HG03460 (cell line): ENCODE measurements around the gene AGRN.
"Not testable (repeated sequence)": the region's sequence is repeated elsewhere in the genome, so short reads cannot be mapped to it uniquely, and the experiment has no call there.

Experiments
- ATAC-seq: cut with Tn5 transposase; IDR thresholded peaks from one replicate; pipeline ENCODE4 v1.9.1; 2021; ENCODE audit not compliant: unreplicated experiment

Gene AGRN

DNA sequence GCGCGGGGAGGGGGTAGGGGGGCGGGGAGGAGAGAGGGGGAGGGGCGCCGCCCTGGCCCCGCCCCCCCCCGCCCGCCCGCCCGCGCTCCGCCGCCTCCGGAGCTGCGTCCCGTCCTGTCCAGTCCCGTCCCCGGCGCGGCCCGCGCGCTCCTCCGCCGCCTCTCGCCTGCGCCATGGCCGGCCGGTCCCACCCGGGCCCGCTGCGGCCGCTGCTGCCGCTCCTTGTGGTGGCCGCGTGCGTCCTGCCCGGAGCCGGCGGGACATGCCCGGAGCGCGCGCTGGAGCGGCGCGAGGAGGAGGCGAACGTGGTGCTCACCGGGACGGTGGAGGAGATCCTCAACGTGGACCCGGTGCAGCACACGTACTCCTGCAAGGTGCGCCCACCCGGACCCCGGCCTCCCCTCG, at the start of gene AGRN:
TSS of gene AGRN (plus strand) at position 121 of the 405 bp plus-strand sequence. CDS start at position 174, 53 bp downstream.
- peak; percentile 22 for ATAC-seq

DNA sequence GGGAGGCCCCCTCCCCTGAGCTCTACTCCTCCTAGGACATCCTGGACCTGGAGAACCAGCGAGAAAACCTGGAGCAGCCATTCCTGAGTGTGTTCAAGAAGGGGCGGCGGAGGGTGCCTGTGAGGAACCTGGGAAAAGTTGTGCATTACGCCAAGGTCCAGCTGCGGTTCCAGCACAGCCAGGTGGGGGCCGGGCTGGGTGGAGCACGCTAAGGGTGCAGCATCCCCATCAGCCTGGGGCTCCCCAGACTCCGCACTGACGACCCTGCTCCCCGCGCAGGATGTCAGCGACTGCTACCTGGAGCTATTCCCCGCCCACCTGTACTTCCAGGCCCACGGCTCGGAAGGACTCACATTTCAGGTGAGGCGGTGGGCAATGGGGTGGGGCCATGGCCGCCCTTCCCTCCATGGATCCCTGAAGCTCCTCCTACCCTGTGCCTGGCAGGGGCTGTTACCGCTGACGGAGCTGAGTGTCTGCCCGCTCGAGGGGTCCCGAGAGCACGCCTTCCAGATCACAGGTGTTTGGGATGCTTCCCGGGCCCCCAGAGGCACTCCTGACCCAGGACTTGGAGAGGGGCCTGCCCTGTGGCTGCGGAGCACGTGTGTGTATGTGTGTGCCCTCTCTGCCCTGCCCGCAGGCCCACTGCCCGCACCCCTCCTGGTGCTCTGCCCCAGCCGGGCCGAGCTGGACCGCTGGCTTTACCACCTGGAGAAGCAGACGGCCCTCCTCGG, 49.5 kb upstream of the AGRN start:
- ATAC-seq: no peak

DNA sequence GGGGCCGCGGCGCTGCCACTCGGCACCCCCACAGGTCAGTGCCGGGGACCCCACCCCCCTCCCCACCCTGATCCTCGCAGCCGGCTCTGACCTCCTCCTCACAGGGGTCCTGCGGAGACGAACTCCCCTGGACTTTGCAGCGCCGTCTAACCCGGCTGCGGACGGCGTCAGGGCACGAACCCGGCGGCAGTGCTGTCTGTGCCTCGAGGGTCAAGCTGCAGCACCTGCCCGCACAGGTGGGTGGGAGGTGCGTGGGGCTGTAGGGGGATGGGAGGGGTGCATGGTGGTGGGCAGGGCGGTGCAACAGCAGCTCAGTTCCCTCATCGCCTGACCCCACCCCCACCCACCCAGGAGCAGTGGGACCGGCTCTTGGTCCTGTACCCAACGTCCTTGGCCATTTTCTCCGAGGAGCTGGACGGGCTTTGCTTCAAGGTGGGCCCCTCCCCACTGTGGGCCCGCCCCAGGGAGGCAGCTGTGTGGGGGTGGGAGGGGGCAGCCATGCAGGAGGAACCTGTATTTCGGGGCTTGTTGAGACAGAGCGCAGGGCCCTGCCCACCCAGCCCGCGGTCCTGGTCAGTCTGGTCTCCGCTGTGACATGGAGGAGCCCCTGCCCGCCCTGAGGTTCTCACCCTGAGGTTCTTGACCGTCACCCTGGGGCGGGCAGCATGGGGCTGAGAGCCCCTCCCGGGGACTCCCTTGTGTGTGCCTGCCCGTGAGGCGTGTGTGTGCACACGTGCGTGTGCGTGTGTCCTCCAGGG, 48.8 kb upstream of the AGRN start:
- no peak for ATAC-seq

DNA sequence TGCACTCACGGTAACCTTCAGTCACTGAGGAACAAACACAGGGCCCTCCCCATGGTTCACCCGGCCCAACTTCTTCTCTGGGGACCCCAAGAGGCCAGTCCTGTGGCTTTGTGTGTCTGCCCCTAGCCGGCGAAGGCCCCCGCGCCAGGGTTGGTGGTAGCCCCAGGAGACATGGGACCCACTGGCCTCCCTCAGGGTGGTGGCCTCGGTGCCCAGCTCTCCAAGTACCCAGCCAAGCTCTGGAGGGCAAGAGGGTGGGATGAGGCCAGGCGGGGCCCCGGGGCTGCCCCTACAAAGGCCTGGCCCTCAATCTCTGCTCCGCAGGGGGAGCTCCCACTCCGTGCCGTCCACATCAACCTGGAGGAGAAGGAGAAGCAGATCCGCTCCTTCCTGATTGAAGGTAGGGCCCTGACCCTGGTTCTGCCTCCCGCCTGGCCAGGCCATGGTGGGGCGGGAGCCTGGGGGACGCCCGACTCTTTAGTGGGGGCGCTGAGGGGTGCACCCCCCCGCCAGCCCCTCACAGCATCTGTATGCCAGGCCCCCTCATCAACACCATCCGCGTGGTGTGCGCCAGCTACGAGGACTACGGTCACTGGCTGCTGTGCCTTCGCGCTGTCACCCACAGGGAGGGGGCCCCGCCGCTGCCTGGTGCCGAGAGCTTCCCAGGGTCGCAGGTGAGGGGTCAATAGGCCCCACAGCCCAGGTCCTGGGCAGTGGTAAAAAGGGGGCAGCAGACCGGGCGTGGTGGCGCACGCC, 48.0 kb upstream of the AGRN start:
- no peak for ATAC-seq

DNA sequence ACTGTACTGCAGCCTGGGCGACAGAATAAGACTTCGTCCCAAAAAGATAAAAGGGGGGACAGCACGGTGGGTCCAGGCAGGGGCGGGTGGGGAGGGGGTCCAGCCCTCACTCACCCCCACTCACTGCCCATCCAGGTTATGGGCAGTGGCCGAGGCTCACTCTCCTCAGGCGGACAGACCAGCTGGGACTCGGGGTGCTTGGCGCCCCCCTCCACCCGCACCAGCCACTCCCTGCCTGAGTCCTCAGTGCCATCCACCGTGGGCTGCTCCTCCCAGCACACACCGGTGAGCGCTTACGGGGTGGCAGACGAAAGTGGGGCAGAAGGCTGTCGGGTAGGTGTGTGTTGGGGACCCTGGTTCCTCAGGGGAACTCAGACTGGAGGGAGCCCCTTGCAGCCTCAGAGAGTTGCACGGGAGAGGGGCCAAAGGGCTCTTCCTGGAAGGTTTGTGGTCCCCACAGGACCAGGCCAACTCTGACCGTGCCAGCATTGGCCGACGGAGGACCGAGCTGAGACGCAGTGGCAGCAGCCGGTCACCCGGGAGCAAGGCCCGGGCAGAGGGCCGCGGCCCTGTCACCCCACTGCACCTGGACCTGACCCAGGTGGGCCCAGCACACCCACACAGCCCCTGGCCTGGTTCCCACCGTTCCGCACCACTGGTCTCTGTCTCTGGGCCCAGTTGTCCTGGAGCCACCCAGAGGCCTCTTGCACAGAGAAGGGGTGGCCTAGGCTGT, 47.0 kb upstream of the AGRN start:
- no peak for ATAC-seq

DNA sequence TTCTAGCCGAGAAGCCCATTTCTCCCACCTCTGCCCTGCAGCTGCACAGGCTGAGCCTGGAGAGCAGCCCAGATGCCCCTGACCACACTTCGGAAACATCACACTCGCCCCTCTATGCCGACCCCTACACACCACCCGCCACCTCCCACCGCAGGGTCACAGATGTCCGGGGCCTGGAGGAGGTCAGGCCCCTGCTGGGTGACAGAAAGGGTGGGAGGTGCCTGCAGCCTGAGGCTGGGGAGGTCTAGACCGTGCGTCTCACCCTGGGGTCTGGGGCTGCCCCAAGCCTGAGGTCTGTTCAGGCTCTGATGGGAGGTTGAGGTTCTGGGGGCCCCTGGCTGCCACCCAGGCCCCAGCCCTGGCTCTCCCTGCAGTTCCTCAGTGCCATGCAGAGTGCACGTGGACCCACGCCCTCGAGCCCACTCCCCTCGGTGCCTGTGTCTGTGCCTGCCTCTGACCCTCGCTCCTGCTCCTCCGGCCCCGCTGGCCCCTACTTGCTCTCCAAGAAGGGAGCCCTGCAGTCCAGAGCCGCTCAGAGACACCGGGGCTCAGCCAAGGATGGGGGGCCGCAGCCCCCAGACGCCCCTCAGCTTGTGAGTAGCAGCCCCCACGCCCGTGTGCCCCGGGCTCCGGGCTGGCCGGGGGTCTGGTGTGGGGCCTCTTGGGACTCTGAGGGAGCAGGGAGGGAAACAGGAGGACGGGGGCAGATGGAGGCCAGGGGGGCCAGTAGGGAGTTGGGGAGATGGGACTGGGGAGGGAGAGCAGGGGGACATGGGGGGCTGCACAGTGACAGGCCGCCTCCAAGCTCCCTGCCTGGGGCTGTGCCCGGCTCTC, 46.2 kb upstream of the AGRN start:
- ATAC-seq: no peak

DNA sequence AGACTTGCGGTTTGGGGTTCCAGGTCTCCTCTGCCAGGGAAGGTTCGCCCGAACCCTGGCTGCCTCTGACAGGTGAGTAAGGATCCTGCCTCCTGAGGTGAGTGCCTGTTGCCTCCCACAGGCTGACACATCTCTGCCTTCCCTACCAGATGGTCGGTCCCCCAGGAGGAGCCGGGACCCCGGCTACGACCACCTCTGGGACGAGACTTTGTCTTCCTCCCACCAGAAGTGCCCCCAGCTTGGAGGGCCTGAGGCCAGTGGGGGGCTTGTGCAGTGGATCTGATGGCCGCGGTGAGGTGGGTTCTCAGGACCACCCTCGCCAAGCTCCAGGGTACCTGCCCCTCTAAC, 45.7 kb upstream of the AGRN start:
- ATAC-seq: no peak

DNA sequence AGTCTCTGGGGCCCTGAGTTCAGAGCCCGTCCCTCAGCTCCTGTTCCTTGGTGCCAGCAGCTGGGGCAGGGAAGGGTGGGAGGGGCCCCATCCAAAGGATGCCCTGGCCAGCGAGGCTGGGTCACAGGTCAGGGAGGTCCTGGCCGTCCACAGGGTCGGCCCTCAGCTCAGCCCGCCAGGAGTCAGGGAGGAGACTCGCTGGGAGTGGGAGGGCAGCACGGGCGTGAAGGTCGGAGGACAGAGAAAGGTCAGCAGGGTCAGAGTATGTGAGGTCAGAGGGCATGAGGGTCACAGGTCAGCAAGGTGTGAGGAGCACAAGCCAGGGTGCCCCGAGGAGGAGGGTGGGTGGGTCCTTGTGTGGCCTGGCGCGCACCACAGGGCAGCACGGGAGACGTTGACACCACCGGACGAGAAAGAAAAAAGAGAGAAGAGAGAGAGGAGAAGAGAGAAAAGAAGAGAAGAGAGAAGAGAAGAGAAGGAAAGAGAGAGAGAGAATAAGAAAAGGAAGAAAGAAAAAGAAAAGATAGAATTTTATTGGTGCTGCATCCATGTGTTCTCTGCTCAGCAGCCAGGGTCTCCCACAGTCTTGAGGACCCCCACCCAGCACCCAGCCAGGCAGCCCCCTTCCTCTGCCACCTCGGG, 45.1 kb upstream of the AGRN start:
- no peak for ATAC-seq

DNA sequence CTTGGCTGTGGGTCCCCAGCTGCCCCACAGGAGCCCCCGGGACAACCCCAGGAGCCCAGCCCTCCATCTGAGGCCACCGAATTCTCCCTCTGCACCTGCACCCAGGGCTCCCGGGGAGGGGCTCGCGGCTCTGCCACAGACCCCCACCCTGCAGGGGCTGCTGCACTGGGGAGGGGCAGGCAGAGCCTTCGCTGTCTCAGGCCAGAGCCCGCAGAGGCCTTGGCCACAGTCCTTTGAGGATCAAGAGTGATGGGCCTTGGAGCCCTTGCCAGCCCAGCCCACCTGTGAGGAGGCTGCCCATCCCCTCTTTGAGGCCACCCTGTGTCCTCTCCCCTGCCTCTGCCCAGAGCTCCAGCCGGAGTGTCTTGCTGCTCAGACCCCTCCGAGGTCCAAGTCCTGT, 44.6 kb upstream of the AGRN start:
- ATAC-seq: no peak

DNA sequence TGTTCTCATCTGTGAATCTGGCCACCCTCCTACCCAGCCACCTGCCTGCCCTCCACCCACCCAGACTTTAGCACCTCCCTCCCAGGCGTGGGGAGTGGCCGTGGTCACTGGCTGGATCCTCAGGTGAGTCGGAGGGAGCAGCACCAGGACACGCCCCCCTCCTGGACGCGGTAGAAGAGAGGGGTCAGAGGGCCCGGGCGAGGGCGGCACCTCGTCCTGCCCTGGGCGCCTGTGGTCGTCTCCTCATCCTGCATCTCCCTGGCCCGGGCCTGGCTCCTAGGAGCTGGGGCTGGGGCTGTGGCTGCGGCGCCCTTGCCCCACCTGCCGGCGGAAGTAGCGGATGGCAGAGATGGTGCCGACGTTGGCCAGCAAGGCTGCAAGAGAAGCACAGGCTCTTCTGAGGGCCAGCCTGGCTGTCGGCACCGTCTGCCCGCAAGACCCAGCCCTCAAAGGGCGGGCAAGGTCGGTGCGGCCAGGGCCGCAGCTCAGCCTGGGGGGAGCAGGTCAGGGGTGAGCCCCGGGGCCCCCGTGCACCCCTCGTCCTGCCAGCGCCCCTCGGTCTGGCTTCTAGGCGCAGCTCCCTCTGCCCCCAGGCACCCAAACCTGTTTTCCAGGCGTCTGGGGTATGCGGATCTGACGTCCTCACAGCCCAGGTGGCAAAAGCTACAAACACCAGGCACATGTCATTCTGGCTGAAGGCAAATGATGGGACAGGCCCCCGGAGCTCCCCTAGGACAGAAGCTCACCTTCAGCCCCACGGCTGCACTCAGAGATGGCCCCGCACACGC, 43.8 kb upstream of the AGRN start:
- no peak for ATAC-seq

DNA sequence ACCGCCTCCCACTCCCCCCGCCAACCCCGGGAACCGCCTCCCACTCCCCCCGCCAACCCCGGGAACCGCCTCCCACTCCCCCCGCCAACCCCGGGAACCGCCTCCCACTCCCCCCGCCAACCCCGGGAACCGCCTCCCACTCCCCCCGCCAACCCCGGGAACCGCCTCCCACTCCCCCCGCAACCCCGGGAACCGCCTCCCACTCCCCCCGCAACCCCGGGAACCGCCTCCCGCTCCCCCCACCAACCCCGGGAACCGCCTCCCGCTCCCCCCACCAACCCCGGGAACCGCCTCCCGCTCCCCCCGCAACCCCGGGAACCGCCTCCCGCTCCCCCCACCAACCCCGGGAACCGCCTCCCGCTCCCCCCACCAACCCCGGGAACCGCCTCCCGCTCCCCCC, 43.1 kb upstream of the AGRN start:
- not testable (repeated sequence) for ATAC-seq

DNA sequence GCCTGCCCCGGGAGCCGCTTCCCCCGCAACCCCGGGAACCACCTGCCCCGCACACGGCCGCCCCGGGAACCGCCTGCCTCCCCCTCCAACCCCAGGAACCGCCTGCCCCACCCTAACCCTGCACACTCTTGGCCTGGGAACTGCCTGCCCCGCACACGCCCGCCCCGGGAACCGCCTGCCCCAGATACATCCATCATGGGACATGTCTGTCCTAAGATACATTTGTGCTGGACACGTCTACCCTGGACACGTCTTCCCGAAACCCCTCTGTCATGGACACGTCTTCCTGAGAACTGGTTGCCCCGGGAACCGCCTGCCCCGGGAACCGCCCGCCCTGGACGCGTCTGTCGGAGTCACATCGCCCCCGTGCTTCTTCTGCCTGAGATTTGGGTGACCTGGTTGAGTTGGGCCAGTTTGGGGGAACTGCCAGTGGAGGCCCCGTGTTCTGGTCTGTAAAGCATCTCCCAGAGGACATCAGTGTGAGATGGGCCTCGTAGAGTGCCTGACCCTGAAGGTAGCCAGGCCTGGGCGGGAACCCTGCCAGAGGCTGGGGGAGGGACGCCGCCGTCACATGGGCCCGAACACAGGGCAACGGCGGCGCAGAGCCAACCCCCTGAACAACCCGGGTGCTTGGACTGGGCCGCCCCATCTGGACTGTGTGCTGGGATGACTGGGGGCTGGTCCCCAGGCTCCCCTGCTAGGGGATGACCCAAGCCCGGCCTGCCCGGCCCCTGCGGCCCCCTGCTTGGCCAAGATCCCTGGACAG, 41.7 kb upstream of the AGRN start:
- no peak for ATAC-seq

DNA sequence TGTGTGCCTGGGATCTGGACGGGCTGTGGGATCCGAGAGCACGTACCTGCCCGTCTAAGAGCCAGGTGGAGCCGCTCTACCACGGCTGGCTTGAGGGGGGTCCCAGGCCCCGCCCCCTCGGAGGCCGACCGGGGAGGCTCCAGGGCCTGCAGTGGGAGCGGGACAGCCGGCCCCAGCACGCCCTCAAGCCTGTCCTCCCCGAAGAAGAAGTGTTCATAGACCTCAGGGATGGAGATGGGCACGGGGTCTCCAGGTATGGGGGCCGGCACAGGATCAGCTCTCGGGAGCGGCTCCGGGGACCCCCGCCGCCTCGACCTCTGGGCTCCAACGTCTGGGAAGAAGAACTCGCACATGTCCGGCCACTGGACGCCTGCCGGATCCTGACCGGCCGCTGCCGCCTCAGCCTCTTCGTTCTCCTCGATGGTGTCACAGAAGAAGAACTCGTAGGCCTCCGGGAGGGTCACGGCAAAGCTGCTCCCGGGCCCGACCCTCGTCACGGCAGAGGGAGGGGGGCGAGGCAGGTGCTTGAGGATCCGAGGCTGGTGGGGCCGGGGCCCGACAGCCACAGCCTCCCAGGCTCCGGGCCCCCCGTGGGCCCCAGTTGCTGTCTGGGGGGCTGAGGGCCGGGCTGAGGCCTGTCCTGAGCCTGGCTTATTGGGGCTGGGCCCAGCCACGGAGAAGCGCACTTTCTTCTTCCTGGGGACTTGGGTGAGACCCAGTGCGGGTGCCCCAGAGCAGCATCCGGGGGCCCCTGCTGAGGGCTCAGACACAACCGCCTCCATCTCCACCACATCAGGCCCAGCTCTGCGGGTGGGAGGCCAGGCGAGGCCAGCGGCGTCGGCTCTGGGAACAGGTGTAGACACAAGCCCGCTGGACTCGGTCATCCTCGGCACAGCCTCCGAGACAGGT, 40.8 kb upstream of the AGRN start:
- no peak for ATAC-seq

DNA sequence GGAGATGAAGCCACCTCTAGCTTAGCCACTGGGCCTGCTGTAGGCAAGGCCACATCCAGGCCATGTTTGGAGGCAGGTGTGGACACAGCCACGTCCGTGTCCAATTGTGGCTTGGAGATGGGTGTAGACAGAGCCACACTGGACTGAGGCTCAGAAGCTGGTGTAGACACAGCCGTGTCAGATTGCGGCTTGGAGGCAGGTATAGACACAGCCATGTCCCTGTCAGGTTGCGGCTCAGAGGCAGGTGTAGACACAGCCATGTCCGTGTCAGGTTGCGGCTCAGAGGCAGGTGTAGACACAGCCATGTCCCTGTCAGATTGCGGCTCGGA, 40.2 kb upstream of the AGRN start:
- ATAC-seq: no peak

DNA sequence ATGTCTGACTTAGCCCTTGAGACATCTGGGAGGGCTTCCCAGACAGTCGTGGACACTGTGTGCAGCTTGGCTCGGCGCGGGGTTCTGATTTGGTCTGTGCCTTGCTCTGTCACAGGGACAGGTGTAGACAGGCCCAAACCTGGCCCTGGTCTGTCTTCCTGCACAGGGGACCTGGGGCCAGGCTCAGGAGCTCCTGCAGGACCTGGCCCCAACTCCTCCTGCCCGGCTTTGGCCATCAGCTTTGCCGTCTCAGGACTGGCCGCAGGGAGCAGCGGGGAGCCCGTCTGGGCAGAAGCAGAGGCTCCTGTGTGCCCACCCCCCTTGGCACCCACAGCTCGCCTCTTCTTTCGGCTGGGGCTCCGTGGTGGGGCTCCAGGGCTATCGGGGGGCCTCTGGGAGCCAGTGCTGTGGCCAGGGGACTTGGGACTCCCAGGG, 39.8 kb upstream of the AGRN start:
- ATAC-seq: no peak

DNA sequence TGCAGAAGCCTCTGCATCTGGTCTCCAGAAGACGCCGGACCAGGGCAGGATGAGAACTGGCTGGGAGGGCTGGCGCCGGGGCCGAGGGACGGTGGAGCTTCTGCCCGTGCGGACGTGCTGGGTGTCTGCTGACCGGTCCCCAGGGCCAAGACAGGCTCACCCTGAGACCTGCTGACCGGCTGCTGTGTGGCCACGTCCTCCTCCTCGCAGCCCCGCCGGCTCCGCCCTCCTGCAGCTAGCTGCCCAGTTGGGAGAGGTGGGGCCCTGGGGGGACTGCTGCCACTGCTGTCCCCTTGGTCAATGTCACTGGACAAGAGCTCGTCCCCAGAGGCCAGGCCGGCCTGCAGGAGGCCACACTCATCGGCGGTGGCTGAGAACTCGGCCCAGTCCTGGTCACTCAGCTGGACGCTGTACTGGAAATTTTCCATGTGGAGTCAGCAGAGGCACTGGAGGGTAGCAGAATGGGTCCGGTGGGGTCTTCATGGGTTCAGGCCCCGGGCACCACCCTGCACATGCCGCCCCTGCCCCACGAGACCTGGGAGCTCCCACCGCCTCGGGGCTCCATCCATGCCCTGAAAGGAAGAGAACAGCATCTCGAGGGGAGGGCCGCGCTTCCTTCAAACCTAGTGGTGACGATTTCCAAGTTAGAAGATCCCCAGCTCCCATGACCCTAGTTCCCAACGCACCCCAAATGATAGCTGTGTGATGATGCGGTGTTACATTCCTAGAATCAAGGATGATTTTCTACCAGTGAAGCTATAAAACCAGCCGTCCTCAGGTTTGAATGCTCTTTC, 39.1 kb upstream of the AGRN start:
- ATAC-seq: no peak

DNA sequence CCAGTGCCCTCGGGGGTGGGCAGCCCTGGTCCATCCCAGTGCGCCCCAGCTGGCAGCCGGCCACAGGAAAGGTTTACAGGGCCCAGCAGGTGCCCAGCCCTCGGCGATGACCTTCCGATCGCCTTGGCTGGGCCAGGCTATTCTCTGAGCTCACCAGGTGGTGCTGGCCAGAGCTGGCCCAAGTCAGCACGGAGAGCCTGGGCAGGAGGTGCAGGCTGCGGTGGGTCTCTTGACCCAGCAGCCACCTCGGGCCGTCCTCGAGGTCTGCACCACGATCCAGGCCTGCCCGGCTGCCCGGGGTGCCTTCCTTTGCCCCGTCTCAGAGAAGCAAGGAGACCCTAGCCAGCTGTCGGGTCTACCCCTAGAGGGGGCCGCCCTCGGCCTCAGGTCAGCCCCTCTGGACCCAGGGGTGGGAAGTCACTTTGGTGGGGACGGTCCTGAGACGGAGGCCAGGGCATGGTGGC, 38.4 kb upstream of the AGRN start:
- no peak for ATAC-seq
